Measurements from ENCODE around the gene EFCAB6. TPM values are rescaled to one million over a fixed set of nuclear protein-coding genes. Genes with fewer than 3 reads are reported as not detected.

The EFCAB6 gene
- total RNA-seq (2014; rRNA removed; shearing (Covaris generic)) = 0.54 TPM in 1 of 2 replicates, not detected in the other

- peak; percentile 85 for DNase-seq (ENCODE audit: low read depth)
These were observed at the start of gene EFCAB6 for GRCh38 chr22:43812149-43812842. TSS of gene EFCAB6 (minus strand) at chr22:43812305. CDS start at chr22:43782318, 29,987 bp downstream.

GRCh38 chr22:43861529-43861928, 49.4 kb upstream of the EFCAB6 start:
- no peak for DNase-seq (ENCODE audit: low read depth)

- DNase-seq (ENCODE audit: low read depth) = no peak
These were observed 48.7 kb upstream of the EFCAB6 start for GRCh38 chr22:43860831-43861230.

- no peak for DNase-seq (ENCODE audit: low read depth)
These were observed 48.0 kb upstream of the EFCAB6 start for GRCh38 chr22:43860126-43860525.

GRCh38 chr22:43859621-43860020, 47.5 kb upstream of the EFCAB6 start:
- DNase-seq (ENCODE audit: low read depth) = no peak

GRCh38 chr22:43859176-43859575, 47.1 kb upstream of the EFCAB6 start:
- no peak for DNase-seq (ENCODE audit: low read depth)

GRCh38 chr22:43858156-43858895, 46.2 kb upstream of the EFCAB6 start:
- no peak for DNase-seq (ENCODE audit: low read depth)

GRCh38 chr22:43857367-43857766, 45.3 kb upstream of the EFCAB6 start:
- no peak for DNase-seq (ENCODE audit: low read depth)

GRCh38 chr22:43855431-43855830, 43.3 kb upstream of the EFCAB6 start:
- no peak for DNase-seq (ENCODE audit: low read depth)

- DNase-seq (ENCODE audit: low read depth) = no peak
These were observed 42.7 kb upstream of the EFCAB6 start for GRCh38 chr22:43854786-43855271.

- DNase-seq (ENCODE audit: low read depth) = no peak
These were observed 42.1 kb upstream of the EFCAB6 start for GRCh38 chr22:43854121-43854785.

- peak; percentile 27 for DNase-seq (ENCODE audit: low read depth)
These were observed 41.3 kb upstream of the EFCAB6 start for GRCh38 chr22:43853328-43853931.

- DNase-seq (ENCODE audit: low read depth) = no peak
These were observed 40.6 kb upstream of the EFCAB6 start for GRCh38 chr22:43852573-43853327.

- no peak for DNase-seq (ENCODE audit: low read depth)
These were observed 39.8 kb upstream of the EFCAB6 start for GRCh38 chr22:43851979-43852307.

- DNase-seq (ENCODE audit: low read depth) = no peak
These were observed 39.2 kb upstream of the EFCAB6 start for GRCh38 chr22:43851058-43851978.

- DNase-seq (ENCODE audit: low read depth) = no peak
These were observed 38.4 kb upstream of the EFCAB6 start for GRCh38 chr22:43850529-43850928.

- no peak for DNase-seq (ENCODE audit: low read depth)
These were observed 37.6 kb upstream of the EFCAB6 start for GRCh38 chr22:43849731-43850130.

- DNase-seq (ENCODE audit: low read depth) = peak; percentile 16
These were observed 36.5 kb upstream of the EFCAB6 start for GRCh38 chr22:43848366-43849171.

Measured in M059J (cell line).